HL-60/S4 treated with retinoic acid at 250 ng/mL for 4 days and 3 days (cell line): ENCODE measurements around the gene LRRTM1.

Experiments used
- in situ Hi-C: fragments of 300-500 bp; cut with MboI; formaldehyde crosslinking; loops from 2 replicates; pipeline ENCODE4 v1.7.0; 2022; ENCODE audit warnings: low sequenced_read_pairs

LRRTM1 gene

GRCh38 chr2:80252294-80252986, 52.1 kb downstream of the LRRTM1 start:
- in situ Hi-C loops = no loop called here
